Neutrophil (primary cell): ENCODE results near the gene PPFIBP1.
"Not testable (repeated sequence)": the region's sequence is repeated elsewhere in the genome, so short reads cannot be mapped to it uniquely, and the experiment has no call there.

Experiments
- H3K27ac ChIP-seq: fragments of 200-600 bp; sonication (generic); 2 replicates; pipeline ENCODE4 v1.5.1; 2016; ENCODE audit warnings: mild to moderate bottlenecking, moderate library complexity
- H3K27me3 ChIP-seq: fragments of 200-600 bp; sonication (generic); 2 replicates; pipeline ENCODE4 v1.6.0; 2016; ENCODE audit warnings: mild to moderate bottlenecking
- H3K36me3 ChIP-seq: fragments of 200-600 bp; sonication (generic); 2 replicates; pipeline ENCODE4 v1.5.1; 2017
- H3K4me1 ChIP-seq, 2 experiments: fragments of 200-600 bp in 1 of 2; sonication (generic) in 1 of 2; 1 replicate in 1 of 2; 2 replicates in 1 of 2; pipeline versions ENCODE4 v1.5.1 to v1.6.1; 2013 to 2016; ENCODE audit warnings: low read depth in 1 of 2, low read length in 1 of 2, mild to moderate bottlenecking in 1 of 2, moderate library complexity in 1 of 2; ENCODE audit not compliant: control insufficient read depth in 1 of 2, insufficient read depth in 1 of 2
- H3K4me3 ChIP-seq, 2 experiments: fragments of 200-600 bp in 1 of 2; sonication (generic) in 1 of 2; 1 replicate in 1 of 2; 2 replicates in 1 of 2; pipeline ENCODE4 v1.5.1; 2013 to 2016; ENCODE audit warnings: low read depth in 1 of 2, low read length in 1 of 2, mild to moderate bottlenecking in 1 of 2, moderate library complexity in 1 of 2
- H3K9me3 ChIP-seq: fragments of 200-600 bp; sonication (generic); 2 replicates; pipeline ENCODE4 v1.5.1; 2016
- CTCF ChIP-seq: fragments of 200-600 bp; sonication (generic); IDR thresholded peaks from 2 replicates; pipeline ENCODE4 v1.5.1; 2016; ENCODE audit warnings: antibody characterized with exemption

The PPFIBP1 gene

GRCh38 chr12:27620121-27620520, 96.1 kb downstream of the PPFIBP1 start:
- Histone ChIP-seq H3K4me1 (no peaks in the 10 kb centered on the region), H3K27ac (no peak overlapping the region)
- TF ChIP-seq CTCF, result no peak

GRCh38 chr12:27622436-27623195, 98.6 kb downstream of the PPFIBP1 start:
- no peak overlapping the region for H3K4me3 ChIP-seq
- no peaks in the 10 kb centered on the region for H3K36me3 ChIP-seq
- no peaks in the 10 kb centered on the region for H3K27me3 ChIP-seq
- H3K4me1 ChIP-seq, result no peaks in the 10 kb centered on the region
- no peaks in the 10 kb centered on the region for H3K9me3 ChIP-seq
- H3K27ac ChIP-seq, result no peak overlapping the region
- TF ChIP-seq CTCF, result no peak

More at GRCh38 chr12:27620121-27620520, 96.1 kb downstream of the PPFIBP1 start:
- Histone ChIP-seq H3K27me3 (no peaks in the 10 kb centered on the region), H3K9me3 (no peaks in the 10 kb centered on the region), H3K4me3 (no peak overlapping the region), H3K36me3 (no peaks in the 10 kb centered on the region)

GRCh38 chr12:27623645-27624044, 99.6 kb downstream of the PPFIBP1 start:
- no peak overlapping the region for H3K4me3 ChIP-seq
- no peak overlapping the region for H3K27ac ChIP-seq
- H3K4me1 ChIP-seq, result no peaks in the 10 kb centered on the region
- H3K36me3 ChIP-seq, result no peaks in the 10 kb centered on the region
- H3K27me3 ChIP-seq, result no peaks in the 10 kb centered on the region
- TF ChIP-seq CTCF, result no peak
- H3K9me3 ChIP-seq, result no peaks in the 10 kb centered on the region

DNA sequence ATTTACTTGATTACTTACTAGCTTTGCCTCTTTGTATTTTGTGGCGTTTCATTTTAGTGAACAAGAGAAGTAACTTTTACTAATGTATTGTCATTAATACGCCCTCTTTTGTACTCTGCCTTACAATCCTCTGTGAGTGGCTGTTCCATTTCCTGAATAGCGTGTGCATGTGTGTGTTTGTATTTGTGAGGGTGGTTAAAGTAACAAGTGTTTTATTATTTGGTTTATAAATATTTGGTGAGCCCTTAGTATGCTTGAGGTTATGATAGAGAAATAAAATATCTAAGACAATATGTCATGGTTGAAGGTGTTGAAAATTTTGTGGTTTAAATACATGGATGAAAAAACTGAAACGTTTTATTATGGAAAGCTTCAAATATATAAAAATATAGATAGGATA, 100.6 kb downstream of the PPFIBP1 start:
- no peaks in the 10 kb centered on the region for H3K4me1 ChIP-seq

DNA sequence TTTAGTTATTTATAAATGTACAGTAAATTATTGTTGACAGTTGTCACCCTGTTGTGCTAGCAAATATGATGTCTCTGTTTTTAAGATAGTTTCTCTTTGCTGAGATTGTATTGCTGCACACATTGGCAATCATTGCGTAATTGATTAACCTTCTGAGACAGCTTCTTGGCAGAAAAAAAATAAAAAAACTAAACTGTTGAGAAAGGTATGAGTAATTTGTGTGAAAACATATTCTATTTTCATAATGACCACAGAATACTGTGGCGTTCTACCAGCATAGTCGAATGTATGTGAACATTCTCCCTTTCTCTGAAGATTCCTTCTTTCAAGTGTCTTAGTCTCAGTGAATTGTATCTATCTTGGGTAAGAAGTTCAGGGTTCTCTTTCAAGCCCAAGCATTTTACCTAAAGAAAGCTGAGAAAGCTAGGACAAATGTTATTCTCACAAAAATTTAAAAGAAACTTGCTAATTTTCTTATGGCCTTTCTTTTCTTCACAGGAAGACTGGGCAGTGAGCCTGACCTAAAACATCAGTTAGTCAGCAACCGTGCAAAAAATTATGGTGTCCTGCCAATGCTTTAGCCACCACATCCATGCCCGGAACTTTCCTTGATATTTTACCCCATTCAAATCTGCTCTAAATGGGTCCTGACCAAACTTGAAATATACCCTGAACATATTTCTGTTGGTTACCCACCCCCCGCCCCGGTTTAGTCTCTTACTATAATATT, 103.3 kb downstream of the PPFIBP1 start:
- Histone ChIP-seq H3K9me3 (no peaks in the 10 kb centered on the region), H3K36me3 (no peaks in the 10 kb centered on the region), H3K27me3 (no peaks in the 10 kb centered on the region), H3K4me3 (no peak overlapping the region), H3K27ac (no peak overlapping the region), H3K4me1 (no peaks in the 10 kb centered on the region)
- TF ChIP-seq CTCF, result no peak

More for the DNA sequence above, 100.6 kb downstream of the PPFIBP1 start:
- Histone ChIP-seq H3K27me3 (no peaks in the 10 kb centered on the region), H3K36me3 (no peaks in the 10 kb centered on the region), H3K27ac (no peak overlapping the region), H3K9me3 (no peaks in the 10 kb centered on the region), H3K4me3 (no peak overlapping the region)
- TF ChIP-seq CTCF, result no peak

- not testable (repeated sequence) for H3K4me1 ChIP-seq, H3K27ac ChIP-seq, H3K4me3 ChIP-seq, H3K9me3 ChIP-seq, H3K27me3 ChIP-seq, H3K36me3 ChIP-seq
These were observed 104.0 kb downstream of the PPFIBP1 start for GRCh38 chr12:27627853-27628469.

GRCh38 chr12:27630219-27630618, 106.2 kb downstream of the PPFIBP1 start:
- not testable (repeated sequence) for H3K36me3 ChIP-seq, H3K4me3 ChIP-seq, H3K27ac ChIP-seq, H3K27me3 ChIP-seq, H3K9me3 ChIP-seq, H3K4me1 ChIP-seq
